ENCODE measurements around the gene IRF6. TPM values are rescaled to one million over a fixed set of nuclear protein-coding genes. Genes with fewer than 3 reads are reported as not detected.

IRF6 gene
- total and polyA plus RNA-seq, 2 of the 8 experiments (the other 6 are each of a cell fraction or from before 2014, with no cell fraction given): 9.6 to 13.4 TPM

DNA sequence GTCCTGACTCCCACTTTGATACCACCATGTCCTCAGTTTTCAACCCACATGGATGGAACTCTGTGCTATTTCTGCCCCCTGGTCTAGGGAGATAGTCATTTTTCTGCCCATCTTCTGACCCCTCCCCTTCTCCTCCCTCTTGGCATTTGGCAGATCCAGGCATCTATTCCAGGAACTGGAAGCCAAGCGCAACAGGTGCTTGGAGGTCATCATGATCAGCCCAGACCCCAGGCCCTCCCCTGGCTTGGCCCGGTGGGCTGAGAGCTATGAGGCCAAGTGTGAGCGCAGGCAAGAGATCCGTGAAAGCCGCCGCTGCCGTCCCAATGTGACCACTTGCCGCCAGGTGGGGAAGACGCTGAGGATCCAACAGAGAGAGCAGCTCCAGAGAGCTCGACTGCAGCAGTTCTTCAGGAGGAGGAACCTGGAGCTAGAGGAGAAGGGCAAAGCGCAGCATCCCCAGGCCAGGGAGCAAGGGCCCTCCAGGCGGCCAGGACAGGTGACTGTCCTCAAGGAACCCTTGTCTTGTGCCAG, 46.0 kb downstream of the IRF6 start:
- 87% methylated on average over 12 of the region's 12 CpGs; no CpG with 5 or more reads in 1 of the 2 experiments for WGBS, 2 experiments (ENCODE audit: extremely low coverage in 1 of 2, insufficient coverage in 1 of 2, insufficient read length in 1 of 2, insufficient replicate concordance in 2 of 2, low coverage in 1 of 2, low lambda C conversion rate in 2 of 2, missing lambda C conversion rate in 1 of 2)
- Histone ChIP-seq H3K27ac (ENCODE audit: low read depth, low read length) (no peak overlapping the region), H2BK5ac (ENCODE audit: low read depth, low read length) (no peak overlapping the region), H3K56ac (replicated peaks; ENCODE audit: insufficient read length, low read depth, low read length) (no peak overlapping the region), H3K9ac (replicated peaks in 1 of 4; ENCODE audit: extremely low read depth in 1 of 4, low read depth in 3 of 4, low read length in 3 of 4) (no peak overlapping the region), H3K79me1 (ENCODE audit: low read depth, low read length) (no peaks in the 10 kb centered on the region), H3K18ac (ENCODE audit: extremely low read depth, low read length) (no peak overlapping the region), H4K20me1 (replicated peaks in 1 of 2; ENCODE audit: control insufficient read depth in 1 of 2, insufficient read depth in 2 of 2, low read length in 2 of 2) (no peaks in the 10 kb centered on the region), H2BK120ac (replicated peaks; ENCODE audit: low read depth, low read length) (no peak overlapping the region), H3K4me2 (ENCODE audit: insufficient read depth in 1 of 2, low read depth in 2 of 2, low read length in 2 of 2) (no peak overlapping the region), H2BK15ac (ENCODE audit: low read length) (no peak overlapping the region), H3K4me3 (ENCODE audit: extremely low read depth in 1 of 4, insufficient read depth in 2 of 4, low read depth in 3 of 4, low read length in 4 of 4) (no peak overlapping the region), H2AFZ (ENCODE audit: low read length) (no peak overlapping the region), H4K8ac (ENCODE audit: extremely low read depth, insufficient read depth, low read length) (no peak overlapping the region), H3K4ac (replicated peaks; ENCODE audit: insufficient read length, low read depth, low read length) (no peak overlapping the region), H3K9me3 (ENCODE audit: insufficient read depth in 2 of 2, low read depth in 1 of 2, low read length in 1 of 2) (no peaks in the 10 kb centered on the region), H3K23ac (ENCODE audit: insufficient read length) (no peak overlapping the region), H4K91ac (replicated peaks; ENCODE audit: insufficient read length, low read length) (no peak overlapping the region), H3K23me2 (ENCODE audit: low read depth, low read length) (no peaks in the 10 kb centered on the region), H3K36me3 (ENCODE audit: control insufficient read depth in 2 of 4, insufficient read depth in 4 of 4, low read length in 3 of 4) (no peaks in the 10 kb centered on the region), H2BK12ac (ENCODE audit: low read depth, low read length) (no peak overlapping the region), H3K4me1 (replicated peaks in 1 of 4; ENCODE audit: control insufficient read depth in 3 of 4, insufficient read depth in 4 of 4, low read length in 3 of 4) (no peaks in the 10 kb centered on the region; a peak in 1 of 7 replicates), H2BK20ac (ENCODE audit: low read length) (no peak overlapping the region), H3K79me2 (ENCODE audit: control insufficient read depth in 1 of 2, insufficient read depth in 2 of 2, low read length in 2 of 2) (no peaks in the 10 kb centered on the region), H2AK5ac (ENCODE audit: low read depth, low read length) (no peak overlapping the region), H3K14ac (ENCODE audit: insufficient read length) (no peak overlapping the region), H3K27me3 (replicated peaks in 1 of 4; ENCODE audit: control insufficient read depth in 3 of 4, extremely low read depth in 1 of 4, insufficient read depth in 3 of 4, low read length in 3 of 4) (peaks cover 0 to 3% (median 0%) of the 10 kb centered on the region in 4 experiments; a peak in 2 of 7 replicates), H4K5ac (ENCODE audit: insufficient read length, low read depth, low read length) (no peak overlapping the region)
- ChIA-PET CTCF (ENCODE audit: partially characterized antibody) (interaction anchor here (1.0 to 4.4 kb wide), 5 partner anchors 11 to 193 kb away, joined by 3 to 22 read pairs (median 6); partner anchors contain the start of gene UTP25), POLR2A (ENCODE audit: partially characterized antibody) (interaction anchor here (1.3 kb wide), 1 partner anchor 9 kb away, joined by 3 read pairs; no protein-coding TSS in a partner anchor)
- no peak for DNase-seq (ENCODE audit: low read depth in 1 of 2, low spot score in 2 of 2)
- TF ChIP-seq FOSL1 (IDR thresholded peaks at IDR 0.05; ENCODE audit: insufficient read depth, low read depth, low read length) (no peak), CEBPB (IDR thresholded peaks at IDR 0.05; ENCODE audit: low read depth, low read length) (no peak)
- FAIRE-seq: no peak

Data from H1 (cell line).